HL-60 (cell line): Measurements from ENCODE around the gene MAEA.

Experiments
- DNase-seq, 2 experiments: peaks; one replicate each; pipeline ENCODE4 v3.0.0-alpha.2; 2010 to 2020; ENCODE audit warnings: low read depth in 1 of 2, low spot score in 1 of 2
- H3K27ac ChIP-seq: fragments of 250-450 bp; sonication (Bioruptor Pico); replicated peaks from 2 replicates; pipeline ENCODE4 v1.5.1; 2020; ENCODE audit warnings: mild to moderate bottlenecking, moderate library complexity
- H3K27me3 ChIP-seq: fragments of 250-450 bp; sonication (Bioruptor Pico); 2 replicates; pipeline ENCODE4 v1.5.1; 2021; ENCODE audit warnings: mild to moderate bottlenecking, moderate library complexity; ENCODE audit not compliant: insufficient read depth, poor library complexity, severe bottlenecking
- H3K4me3 ChIP-seq: replicated peaks from 2 replicates; pipeline ENCODE4 v1.5.1; 2011; ENCODE audit warnings: mild to moderate bottlenecking, control low read depth, low read length; ENCODE audit not compliant: insufficient read depth
- GABPA ChIP-seq: IDR thresholded peaks from 2 replicates; pipeline ENCODE4 v1.6.1; 2012; ENCODE audit warnings: low read depth
- POLR2AphosphoS5 ChIP-seq: IDR thresholded peaks from 2 replicates; pipeline ENCODE4 v1.6.1; 2012; ENCODE audit warnings: low read depth
- SPI1 ChIP-seq: IDR thresholded peaks from 2 replicates; pipeline ENCODE4 v1.6.1; 2012; ENCODE audit warnings: low read depth, mild to moderate bottlenecking, borderline replicate concordance
- TF ChIP-seq, protein P1 (sequence below): IDR thresholded peaks from 2 replicates; pipeline ENCODE4 v1.6.1; 2012; ENCODE audit warnings: low read depth; ENCODE audit not compliant: insufficient replicate concordance
- TF ChIP-seq, protein P2 (sequence below): IDR thresholded peaks from one replicate; pipeline ENCODE4 v1.5.1; 2011; ENCODE audit warnings: low read length, control low read depth, inconsistent platforms; ENCODE audit not compliant: insufficient read depth

The MAEA gene

DNA sequence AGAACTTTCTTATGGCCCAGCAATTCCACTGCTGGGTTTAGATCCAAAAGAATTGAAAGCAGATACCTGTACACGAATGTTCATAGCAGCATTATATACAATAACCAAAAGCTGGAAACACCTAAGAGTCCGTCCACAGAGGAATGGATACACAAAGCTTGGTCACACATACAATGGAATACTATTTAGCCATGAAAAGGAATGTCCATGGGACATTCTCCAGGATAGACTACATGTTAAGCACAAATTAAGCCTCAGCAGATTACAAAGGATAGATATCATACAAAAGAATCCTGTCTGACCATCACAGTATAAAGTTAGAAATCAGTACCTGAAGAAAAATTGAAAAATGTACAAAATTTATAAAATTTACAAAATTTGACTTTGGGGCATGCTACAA is 12.7 kb upstream of the MAEA start:
- TF ChIP-seq, protein P1, sequence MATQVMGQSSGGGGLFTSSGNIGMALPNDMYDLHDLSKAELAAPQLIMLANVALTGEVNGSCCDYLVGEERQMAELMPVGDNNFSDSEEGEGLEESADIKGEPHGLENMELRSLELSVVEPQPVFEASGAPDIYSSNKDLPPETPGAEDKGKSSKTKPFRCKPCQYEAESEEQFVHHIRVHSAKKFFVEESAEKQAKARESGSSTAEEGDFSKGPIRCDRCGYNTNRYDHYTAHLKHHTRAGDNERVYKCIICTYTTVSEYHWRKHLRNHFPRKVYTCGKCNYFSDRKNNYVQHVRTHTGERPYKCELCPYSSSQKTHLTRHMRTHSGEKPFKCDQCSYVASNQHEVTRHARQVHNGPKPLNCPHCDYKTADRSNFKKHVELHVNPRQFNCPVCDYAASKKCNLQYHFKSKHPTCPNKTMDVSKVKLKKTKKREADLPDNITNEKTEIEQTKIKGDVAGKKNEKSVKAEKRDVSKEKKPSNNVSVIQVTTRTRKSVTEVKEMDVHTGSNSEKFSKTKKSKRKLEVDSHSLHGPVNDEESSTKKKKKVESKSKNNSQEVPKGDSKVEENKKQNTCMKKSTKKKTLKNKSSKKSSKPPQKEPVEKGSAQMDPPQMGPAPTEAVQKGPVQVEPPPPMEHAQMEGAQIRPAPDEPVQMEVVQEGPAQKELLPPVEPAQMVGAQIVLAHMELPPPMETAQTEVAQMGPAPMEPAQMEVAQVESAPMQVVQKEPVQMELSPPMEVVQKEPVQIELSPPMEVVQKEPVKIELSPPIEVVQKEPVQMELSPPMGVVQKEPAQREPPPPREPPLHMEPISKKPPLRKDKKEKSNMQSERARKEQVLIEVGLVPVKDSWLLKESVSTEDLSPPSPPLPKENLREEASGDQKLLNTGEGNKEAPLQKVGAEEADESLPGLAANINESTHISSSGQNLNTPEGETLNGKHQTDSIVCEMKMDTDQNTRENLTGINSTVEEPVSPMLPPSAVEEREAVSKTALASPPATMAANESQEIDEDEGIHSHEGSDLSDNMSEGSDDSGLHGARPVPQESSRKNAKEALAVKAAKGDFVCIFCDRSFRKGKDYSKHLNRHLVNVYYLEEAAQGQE, result no peak
- TF ChIP-seq SPI1 (no peak), GABPA (no peak), POLR2AphosphoS5 (no peak)
- TF ChIP-seq, protein P2, sequence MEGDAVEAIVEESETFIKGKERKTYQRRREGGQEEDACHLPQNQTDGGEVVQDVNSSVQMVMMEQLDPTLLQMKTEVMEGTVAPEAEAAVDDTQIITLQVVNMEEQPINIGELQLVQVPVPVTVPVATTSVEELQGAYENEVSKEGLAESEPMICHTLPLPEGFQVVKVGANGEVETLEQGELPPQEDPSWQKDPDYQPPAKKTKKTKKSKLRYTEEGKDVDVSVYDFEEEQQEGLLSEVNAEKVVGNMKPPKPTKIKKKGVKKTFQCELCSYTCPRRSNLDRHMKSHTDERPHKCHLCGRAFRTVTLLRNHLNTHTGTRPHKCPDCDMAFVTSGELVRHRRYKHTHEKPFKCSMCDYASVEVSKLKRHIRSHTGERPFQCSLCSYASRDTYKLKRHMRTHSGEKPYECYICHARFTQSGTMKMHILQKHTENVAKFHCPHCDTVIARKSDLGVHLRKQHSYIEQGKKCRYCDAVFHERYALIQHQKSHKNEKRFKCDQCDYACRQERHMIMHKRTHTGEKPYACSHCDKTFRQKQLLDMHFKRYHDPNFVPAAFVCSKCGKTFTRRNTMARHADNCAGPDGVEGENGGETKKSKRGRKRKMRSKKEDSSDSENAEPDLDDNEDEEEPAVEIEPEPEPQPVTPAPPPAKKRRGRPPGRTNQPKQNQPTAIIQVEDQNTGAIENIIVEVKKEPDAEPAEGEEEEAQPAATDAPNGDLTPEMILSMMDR, result no peak
- Histone ChIP-seq H3K4me3 (no peak overlapping the region), H3K27ac (no peak overlapping the region), H3K27me3 (no peaks in the 10 kb centered on the region)
- DNase-seq, result no peak

DNA sequence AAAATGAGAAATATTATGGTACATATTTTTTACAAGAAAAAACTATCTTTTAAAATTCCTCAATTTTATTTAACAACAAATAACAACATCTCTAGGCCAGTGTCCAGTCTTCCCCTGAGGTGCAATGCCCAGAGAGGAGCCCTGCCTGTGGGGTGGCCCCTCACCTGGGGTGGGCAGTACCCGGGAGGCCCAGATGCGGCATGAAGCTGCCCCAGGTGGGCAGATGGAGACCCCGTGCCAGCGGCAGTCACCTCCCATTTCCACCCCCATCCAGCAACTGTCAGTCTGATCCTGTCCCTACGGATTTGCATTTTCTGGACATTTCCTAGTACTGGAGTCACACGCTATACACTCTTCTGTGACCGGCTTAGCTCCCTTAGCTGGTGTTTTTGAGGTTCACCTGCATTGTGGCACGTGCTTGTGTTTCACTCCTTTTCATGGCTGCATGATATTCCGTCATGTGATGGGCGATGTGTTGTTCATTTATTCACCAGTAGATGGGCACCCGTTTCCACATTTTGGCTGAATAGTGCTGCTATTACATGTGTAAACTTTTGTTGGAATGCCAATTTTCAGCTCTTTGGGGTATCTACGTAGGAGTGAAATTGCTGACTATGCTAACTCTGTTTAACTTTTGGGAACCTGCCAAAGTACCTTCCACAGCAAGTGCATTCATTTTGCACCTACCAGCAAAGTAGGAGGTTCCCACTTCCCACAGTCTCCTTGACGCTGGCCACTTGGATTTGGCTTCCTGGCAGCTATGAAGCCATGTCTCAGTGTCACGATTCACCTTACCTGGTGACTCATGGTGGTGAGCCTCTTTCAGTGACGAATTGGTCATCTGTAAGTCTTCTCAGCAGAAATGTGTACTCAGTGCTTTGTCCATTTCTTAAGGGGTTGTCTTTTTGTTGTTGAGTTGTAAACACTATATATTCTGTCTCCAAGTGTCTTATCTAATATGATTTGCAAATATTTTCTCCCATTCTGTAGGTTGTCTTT is 11.7 kb upstream of the MAEA start:
- TF ChIP-seq POLR2AphosphoS5 (no peak), GABPA (no peak), SPI1 (no peak)
- TF ChIP-seq, protein P1, result no peak
- TF ChIP-seq, protein P2, result no peak
- H3K27ac ChIP-seq, result no peak overlapping the region
- no peaks in the 10 kb centered on the region for H3K27me3 ChIP-seq
- no peak overlapping the region for H3K4me3 ChIP-seq
- DNase-seq, result no peak

DNA sequence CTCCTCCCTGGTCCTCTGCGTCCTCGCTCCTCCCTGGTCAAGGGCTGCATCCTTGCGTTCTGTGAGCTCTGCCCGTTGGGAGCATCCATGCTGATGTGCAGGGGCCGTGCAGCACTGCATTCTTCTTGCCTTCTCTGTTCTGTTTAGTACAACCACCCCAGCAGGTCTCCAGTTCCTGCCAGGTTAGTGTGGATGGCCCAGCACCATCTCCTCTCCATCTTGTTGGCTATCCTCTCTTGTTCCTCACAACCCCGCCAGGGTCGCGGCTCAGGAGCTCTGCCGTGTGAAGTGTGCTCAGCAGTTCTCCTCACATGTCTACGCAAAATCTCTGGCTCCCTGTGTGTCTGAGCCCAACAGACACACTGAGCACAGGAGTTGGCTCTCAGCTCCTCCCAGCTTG is 10.4 kb upstream of the MAEA start:
- no peak for TF ChIP-seq SPI1
- no peak for TF ChIP-seq POLR2AphosphoS5
- TF ChIP-seq, protein P2, result no peak
- TF ChIP-seq GABPA, result no peak
- TF ChIP-seq, protein P1, result no peak
- Histone ChIP-seq H3K27me3 (no peaks in the 10 kb centered on the region), H3K27ac (no peak overlapping the region), H3K4me3 (no peak overlapping the region)
- no peak for DNase-seq
